HEK293T (cell line): Measurements from ENCODE around the gene RGCC.

Source experiments
- CTCF ChIA-PET: fragments of 350-600 bp; formaldehyde crosslinking; extraction: SDS; loops from one replicate; lab custom pipeline; 2021; ENCODE audit warnings: antibody characterized with exemption, inconsistent platforms; lab: Yijun Ruan, JAX
- POLR2A ChIA-PET: fragments of 350-600 bp; formaldehyde crosslinking; extraction: SDS; loops from one replicate; lab custom pipeline; 2020; ENCODE audit warnings: antibody characterized with exemption, inconsistent platforms; lab: Yijun Ruan, JAX
- DNase-seq: peaks from one replicate; pipeline ENCODE4 v3.0.0; 2012; ENCODE audit warnings: mixed read lengths; ENCODE audit errors: extremely low spot score
- ARNT ChIP-seq: fragments of 450-650 bp; IDR thresholded peaks from 2 replicates; pipeline ENCODE4 v1.6.1; 2017; ENCODE audit warnings: mild to moderate bottlenecking
- BHLHE40 ChIP-seq: fragments of 450-650 bp; IDR thresholded peaks from 2 replicates; pipeline ENCODE4 v1.6.1; 2016; ENCODE audit warnings: mild to moderate bottlenecking, moderate library complexity, borderline replicate concordance
- CTBP1 ChIP-seq: fragments of 450-650 bp; IDR thresholded peaks from 2 replicates; pipeline ENCODE4 v1.6.1; 2016; ENCODE audit warnings: borderline replicate concordance
- ELF4 ChIP-seq: fragments of 450-650 bp; IDR thresholded peaks from 2 replicates; pipeline ENCODE4 v1.6.1; 2017; ENCODE audit warnings: antibody characterized with exemption
- FOXA1 ChIP-seq: fragments of 450-650 bp; IDR thresholded peaks from 2 replicates; pipeline ENCODE4 v1.6.1; 2016; ENCODE audit warnings: mild to moderate bottlenecking
- FOXK2 ChIP-seq: fragments of 450-650 bp; IDR thresholded peaks from 2 replicates; pipeline ENCODE4 v1.6.1; 2016; ENCODE audit warnings: mild to moderate bottlenecking
- FOXM1 ChIP-seq: fragments of 450-650 bp; IDR thresholded peaks from 2 replicates; pipeline ENCODE4 v1.6.1; 2017; ENCODE audit warnings: mild to moderate bottlenecking, borderline replicate concordance
- HDGF ChIP-seq: fragments of 450-650 bp; IDR thresholded peaks from 2 replicates; pipeline ENCODE4 v1.6.1; 2017; ENCODE audit warnings: antibody characterized with exemption, borderline replicate concordance
- L3MBTL2 ChIP-seq: fragments of 450-650 bp; conservative IDR thresholded peaks from 2 replicates; pipeline ENCODE4 v1.6.1; 2016; ENCODE audit warnings: mild to moderate bottlenecking
- LEF1 ChIP-seq: fragments of 450-650 bp; IDR thresholded peaks from 2 replicates; pipeline ENCODE4 v1.6.1; 2017; ENCODE audit warnings: mild to moderate bottlenecking, borderline replicate concordance
- NFRKB ChIP-seq: fragments of 450-650 bp; IDR thresholded peaks from 2 replicates; pipeline ENCODE4 v1.6.1; 2016; ENCODE audit warnings: mild to moderate bottlenecking, moderate library complexity
- SP1 ChIP-seq: fragments of 450-650 bp; IDR thresholded peaks from 2 replicates; pipeline ENCODE4 v1.6.1; 2017
- SUZ12 ChIP-seq: fragments of 450-650 bp; IDR thresholded peaks from 2 replicates; pipeline ENCODE4 v1.6.1; 2016; ENCODE audit warnings: mild to moderate bottlenecking
- TARDBP ChIP-seq: fragments of 450-650 bp; IDR thresholded peaks from 2 replicates; pipeline ENCODE4 v1.6.1; 2016
- ZNF384 ChIP-seq: fragments of 450-650 bp; IDR thresholded peaks from 2 replicates; pipeline ENCODE4 v1.6.1; 2016
- TF ChIP-seq, protein P1 (sequence below): fragments of 450-650 bp; IDR thresholded peaks from 2 replicates; pipeline ENCODE4 v1.6.1; 2016

Gene RGCC

DNA sequence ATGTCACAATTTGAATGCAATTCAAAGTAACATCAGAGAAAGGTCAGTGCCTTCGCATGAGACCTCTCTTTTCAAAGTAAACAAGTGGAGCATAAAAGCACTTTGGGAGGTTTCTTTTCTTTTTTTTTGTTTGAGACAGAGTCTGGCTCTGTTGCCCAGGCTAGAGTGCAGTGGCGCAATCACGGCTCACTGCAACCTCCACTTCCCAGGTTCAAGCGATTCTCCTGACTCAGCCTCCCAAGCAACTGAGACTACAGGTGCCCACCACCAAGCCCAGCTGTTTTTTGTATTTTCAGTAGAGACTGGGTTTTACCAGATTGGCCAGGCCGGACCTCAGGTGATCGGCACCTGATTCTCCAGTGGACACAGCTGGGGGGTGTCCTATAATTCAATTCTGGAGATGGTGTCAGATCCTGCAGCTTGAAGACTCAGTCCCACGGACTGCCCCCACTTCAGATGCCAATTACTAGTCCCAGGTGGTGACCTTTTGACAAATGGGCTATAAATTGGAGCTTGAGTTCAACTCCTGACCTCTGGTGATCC, 57.6 kb downstream of the RGCC start:
- ChIA-PET POLR2A (no interaction called here), CTCF (no interaction called here)
- TF ChIP-seq BHLHE40 (no peak), FOXM1 (no peak), TARDBP (no peak)
- TF ChIP-seq, protein P1, sequence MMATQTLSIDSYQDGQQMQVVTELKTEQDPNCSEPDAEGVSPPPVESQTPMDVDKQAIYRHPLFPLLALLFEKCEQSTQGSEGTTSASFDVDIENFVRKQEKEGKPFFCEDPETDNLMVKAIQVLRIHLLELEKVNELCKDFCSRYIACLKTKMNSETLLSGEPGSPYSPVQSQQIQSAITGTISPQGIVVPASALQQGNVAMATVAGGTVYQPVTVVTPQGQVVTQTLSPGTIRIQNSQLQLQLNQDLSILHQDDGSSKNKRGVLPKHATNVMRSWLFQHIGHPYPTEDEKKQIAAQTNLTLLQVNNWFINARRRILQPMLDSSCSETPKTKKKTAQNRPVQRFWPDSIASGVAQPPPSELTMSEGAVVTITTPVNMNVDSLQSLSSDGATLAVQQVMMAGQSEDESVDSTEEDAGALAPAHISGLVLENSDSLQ = peak; percentile 38; the same call in 1 of the 2 replicates
- no peak for DNase-seq

DNA sequence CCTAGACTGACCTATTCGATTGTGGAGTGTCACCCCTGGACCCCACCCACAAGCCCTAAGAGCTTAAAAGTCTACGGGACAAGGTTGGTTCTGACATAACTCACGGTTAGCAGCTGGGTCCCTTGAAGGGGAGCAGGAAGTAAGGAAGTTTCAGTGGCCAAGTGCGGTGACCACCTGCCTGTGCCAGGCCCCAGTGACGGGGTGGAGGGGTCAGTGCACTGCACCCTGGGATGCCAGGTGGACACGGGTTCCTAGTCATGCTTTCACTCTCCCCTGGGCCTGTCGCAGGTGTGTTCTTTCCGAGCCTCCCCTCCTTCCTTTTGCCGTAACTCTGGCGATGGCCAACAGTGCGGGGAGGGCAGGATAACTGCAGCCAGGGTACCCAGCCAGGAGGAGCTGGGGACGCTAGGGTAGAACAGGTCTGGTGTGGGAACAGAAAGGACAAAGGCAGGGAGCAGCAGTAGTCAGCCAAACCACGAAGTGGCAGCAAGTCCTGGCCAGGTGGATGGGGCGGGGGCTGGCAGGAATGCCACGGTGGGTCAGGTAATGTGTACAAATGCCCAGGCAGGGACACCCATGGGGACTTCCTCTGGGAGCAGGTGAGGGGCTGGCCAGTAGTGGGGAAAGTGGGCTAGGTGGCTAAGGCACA, 58.3 kb downstream of the RGCC start:
- ChIA-PET POLR2A (no interaction called here), CTCF (no interaction called here)
- TF ChIP-seq TARDBP (no peak), FOXM1 (no peak), NFRKB (no peak), LEF1 (no peak), SUZ12 (no peak), BHLHE40 (no peak), FOXA1 (no peak), HDGF (no peak), ZNF384 (no peak), FOXK2 (no peak), ELF4 (no peak), ARNT (no peak), L3MBTL2 (no peak), CTBP1 (no peak), SP1 (no peak)
- TF ChIP-seq, protein P1 = no peak
- DNase-seq = no peak

DNA sequence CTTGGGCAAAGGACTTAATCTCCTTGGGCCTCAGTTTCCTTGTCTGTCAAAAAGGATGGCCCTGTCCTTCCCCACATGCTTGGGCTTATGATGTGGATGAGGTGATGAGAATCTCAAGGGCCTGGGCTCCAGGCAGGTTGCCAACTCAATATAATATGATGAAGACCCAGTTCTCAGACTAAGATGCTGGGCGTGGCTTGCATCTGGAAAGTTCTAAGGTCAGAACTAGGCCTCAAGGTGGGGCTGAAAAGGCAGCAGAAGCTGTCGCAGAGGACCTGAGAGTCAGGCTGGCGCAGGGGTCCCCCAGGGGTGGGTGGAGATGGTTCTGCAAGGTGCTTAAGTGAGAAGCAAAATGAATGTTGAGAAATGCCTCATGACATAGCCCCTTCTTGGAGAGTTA, 58.8 kb downstream of the RGCC start:
- ChIA-PET POLR2A (no interaction called here), CTCF (no interaction called here)
- DNase-seq = no peak
- TF ChIP-seq ZNF384 (no peak), FOXA1 (no peak), CTBP1 (no peak), L3MBTL2 (no peak), ELF4 (no peak), NFRKB (no peak), SP1 (no peak), SUZ12 (no peak), FOXK2 (no peak), LEF1 (no peak), ARNT (no peak), BHLHE40 (no peak)
- TF ChIP-seq, protein P1 = no peak

DNA sequence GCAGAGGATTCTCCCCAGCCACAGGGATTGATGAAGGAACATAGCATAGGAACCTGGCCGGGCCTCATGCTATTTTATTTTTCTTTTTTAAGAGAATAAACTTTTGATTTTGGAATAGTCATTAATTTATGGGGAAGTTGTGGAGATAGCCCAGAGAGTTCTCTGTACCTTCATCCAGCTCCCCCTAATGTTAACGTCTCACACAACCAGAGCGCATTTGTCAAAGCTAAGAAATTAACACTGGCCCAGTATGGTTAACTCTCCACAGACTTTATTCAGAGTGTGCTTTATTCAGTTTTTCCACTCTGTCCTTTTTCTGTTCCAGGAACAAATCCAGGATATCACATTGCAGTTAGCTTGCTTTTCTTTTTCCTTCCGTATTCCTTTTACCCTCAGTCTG, 59.4 kb downstream of the RGCC start:
- TF ChIP-seq LEF1 = no peak
- no peak for DNase-seq
- POLR2A ChIA-PET = no interaction called here
- CTCF ChIA-PET = no interaction called here

DNA sequence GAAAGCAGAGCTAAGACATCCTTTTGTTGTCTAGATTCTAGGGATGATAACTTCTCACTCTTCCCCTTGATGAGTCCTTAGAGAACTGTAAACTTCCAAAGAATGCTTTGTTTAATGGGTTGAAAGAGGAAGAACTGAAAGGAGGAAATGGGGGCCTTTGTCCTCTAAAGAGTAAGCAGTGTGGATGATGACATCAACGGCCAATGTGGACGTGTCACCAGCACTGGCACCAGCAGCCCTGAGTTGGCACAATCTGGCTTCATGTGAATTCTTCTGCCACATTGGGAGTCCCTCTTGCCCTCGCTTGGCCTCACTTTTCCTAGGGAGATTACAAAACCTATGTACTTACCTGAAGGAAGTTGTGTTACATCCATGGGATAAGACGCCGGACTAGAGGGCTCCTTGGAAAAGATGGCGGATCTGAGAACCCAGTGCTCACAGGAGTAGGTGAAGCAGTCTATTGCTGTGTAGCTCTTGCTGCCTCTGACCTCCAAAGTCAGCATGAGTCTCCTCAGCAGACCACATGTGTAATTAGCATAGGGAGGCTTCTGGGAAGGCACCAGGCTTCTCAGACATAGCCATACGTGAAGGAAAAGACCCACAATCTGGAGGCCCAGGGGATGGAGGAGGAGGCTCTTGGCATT, 62.8 kb downstream of the RGCC start:
- DNase-seq = no peak
- ChIA-PET POLR2A (no interaction called here), CTCF (no interaction called here)
- no peak for TF ChIP-seq SP1
- TF ChIP-seq BHLHE40 = no peak
- TF ChIP-seq SUZ12 = no peak
- TF ChIP-seq, protein P1 = no peak
- no peak for TF ChIP-seq FOXK2
- no peak for TF ChIP-seq FOXA1
- no peak for TF ChIP-seq NFRKB
- no peak for TF ChIP-seq TARDBP
- no peak for TF ChIP-seq CTBP1
- TF ChIP-seq ZNF384 = no peak
- no peak for TF ChIP-seq HDGF
- no peak for TF ChIP-seq ARNT
- no peak for TF ChIP-seq FOXM1
- no peak for TF ChIP-seq LEF1
- TF ChIP-seq ELF4 = no peak
- TF ChIP-seq L3MBTL2 = no peak
